ENCODE measurements around the gene DYNC1I1.

The DYNC1I1 gene

DNA sequence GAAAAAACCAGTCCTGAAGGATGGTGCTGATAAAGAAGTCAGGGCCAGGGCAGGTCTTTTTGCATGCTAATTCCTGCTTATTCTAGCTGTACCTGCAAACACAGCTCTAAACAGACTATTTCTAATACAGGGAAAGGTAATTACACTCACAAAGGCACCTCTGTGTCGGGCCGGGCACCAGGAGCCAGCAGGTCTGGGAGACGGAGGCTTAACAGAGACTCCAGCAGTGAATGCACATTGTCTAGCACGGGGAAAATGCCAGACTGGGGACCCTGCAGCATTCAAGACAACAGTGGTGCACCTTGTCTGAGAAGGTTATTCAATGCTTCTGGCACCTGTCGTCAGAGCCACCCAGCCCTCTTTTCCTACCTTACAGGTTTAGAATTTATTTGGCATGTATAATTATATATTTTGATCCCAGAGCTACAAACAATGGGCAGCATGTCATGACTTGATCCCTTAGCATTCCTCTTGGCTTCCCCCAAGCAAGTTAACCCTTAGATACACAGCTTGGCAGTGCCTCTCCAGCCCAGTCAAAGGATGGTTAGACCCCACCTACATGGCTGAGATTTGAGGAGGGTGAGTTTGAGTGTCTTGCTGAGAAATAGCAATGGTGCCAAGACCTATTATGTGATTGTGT lies 364.4 kb downstream of the DYNC1I1 start:
- no peak for DNase-seq (ENCODE audit: low spot score)

DNA sequence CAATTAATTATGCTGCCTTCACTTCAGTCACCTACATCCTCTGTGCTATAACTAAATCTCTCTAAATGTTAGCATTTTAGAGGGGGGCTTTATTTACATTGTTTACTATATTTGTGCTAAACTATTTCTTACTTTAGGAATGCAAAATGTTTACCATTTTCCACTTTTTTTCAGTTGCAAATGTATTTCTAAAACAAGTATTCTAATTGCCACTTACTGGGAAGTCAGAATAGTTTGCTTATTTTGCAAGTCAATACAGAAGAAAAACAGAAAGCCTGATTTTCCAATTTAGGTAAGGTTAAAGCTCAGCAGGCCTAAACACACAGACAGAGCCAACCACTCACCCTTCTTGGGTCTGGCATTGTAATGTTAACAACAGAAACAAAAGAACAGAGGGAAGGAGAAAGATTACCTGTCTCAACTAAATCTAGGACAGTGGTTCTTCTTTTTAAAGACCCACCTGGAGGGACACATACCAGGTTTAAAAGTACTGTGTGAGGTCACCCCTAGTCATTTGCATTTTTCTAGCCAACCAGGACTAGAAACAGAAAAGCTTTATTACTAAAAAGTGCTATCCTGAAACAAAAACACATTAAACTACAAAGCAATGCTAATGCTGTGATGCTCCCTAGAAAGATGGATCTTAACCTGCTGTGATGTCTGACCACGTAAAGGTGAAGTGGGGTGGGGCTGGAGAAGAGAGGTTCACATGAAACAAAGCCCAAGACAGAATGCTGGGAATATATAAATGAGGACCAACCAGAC lies 371.3 kb downstream of the DYNC1I1 start:
- DNase-seq (ENCODE audit: low spot score): no peak

GRCh38 chr7:96144260-96144526 lies 371.8 kb downstream of the DYNC1I1 start:
- no peak for DNase-seq (ENCODE audit: low spot score)
